Left lung (tissue), 10 donors: ENCODE measurements around the gene DNAH9. TPM values are rescaled to one million over a fixed set of nuclear protein-coding genes. Genes with fewer than 3 reads are reported as not detected.

Experiments
- ATAC-seq: fragments of 200-7000 bp; cut with Tn5 transposase; one replicate; pipeline ENCODE4 v1.9.1; 2020; ENCODE audit warnings: moderate library complexity
- DNase-seq, 4 donors: peaks; one replicate each; pipeline ENCODE4 v3.0.0-alpha.2; 2013 to 2020
- H3K27ac ChIP-seq, 2 donors: fragments of 200-600 bp; sonication (generic) in 1 of 2; one replicate each; pipeline versions ENCODE4 v1.5.0 to v1.8.0; 2020 to 2021
- H3K27me3 ChIP-seq, 2 donors: fragments of 200-600 bp; sonication (generic) in 1 of 2; one replicate each; pipeline versions ENCODE4 v1.5.0 to v1.8.0; 2020 to 2021
- H3K36me3 ChIP-seq, 2 donors: fragments of 200-600 bp; sonication (generic) in 1 of 2; one replicate each; pipeline versions ENCODE4 v1.5.0 to v1.8.0; 2020 to 2021
- H3K4me1 ChIP-seq, 2 donors: fragments of 200-600 bp; one replicate each; pipeline ENCODE4 v1.8.0; 2021
- H3K4me3 ChIP-seq, 2 donors: fragments of 200-600 bp; sonication (generic) in 1 of 2; one replicate each; pipeline versions ENCODE4 v1.5.0 to v1.8.0; 2020 to 2021; ENCODE audit warnings: mild to moderate bottlenecking in 1 of 2
- H3K9me3 ChIP-seq, 2 donors: fragments of 200-600 bp; sonication (generic) in 1 of 2; one replicate each; pipeline versions ENCODE4 v1.5.0 to v1.8.0; 2020 to 2021
- CTCF ChIP-seq, 2 donors: fragments of 200-600 bp; sonication (generic) in 1 of 2; IDR thresholded peaks; one replicate each; pipeline versions ENCODE4 v1.5.0 to v1.8.0; 2021; ENCODE audit warnings: antibody characterized with exemption in 2 of 2
- intact Hi-C, 2 donors: fragments of 100-400 bp; cut with DNase I; formaldehyde crosslinking; loops; one replicate each; pipeline versions ENCODE4 v1.11.2 to v1.14.2; 2022
- polyA plus RNA-seq, 6 donors: library from polyadenylated mRNA; unstranded; fragments of 120-200 nt; gene quantifications; one replicate each; pipeline ENCODE4 v1.2.1, GENCODE V29; 2013; ENCODE audit not compliant: insufficient read length in 6 of 6
- total RNA-seq, 2 donors: library from RNA; stranded (reverse); fragmentation: NEBNext Ultra II Directional; extraction: Animal tissue kit (Norgen Biotek cat#: 25700); gene quantifications; one replicate each; pipeline ENCODE4 v1.2.1, GENCODE V29; 2021
- donor health status: DM: no; HTN: yes; CAD: no.
- donor health status: DM: no; HTN: no; CAD: no.

DNAH9 gene
- total and polyA plus RNA-seq, 8 donors, result 0.38 to 12.0 (median 7.5) TPM

GRCh38 chr17:11921296-11921695, 323.0 kb downstream of the DNAH9 start:
- Histone ChIP-seq H3K36me3 (no peaks in the 10 kb centered on the region), H3K27me3 (no peaks in the 10 kb centered on the region), H3K4me1 (no peaks in the 10 kb centered on the region), H3K9me3 (no peaks in the 10 kb centered on the region), H3K4me3 (no peak overlapping the region), H3K27ac (no peak overlapping the region)
- DNase-seq, result no peak
- intact Hi-C loops, result loop anchor here in 1 of 2 donors (10.0 kb wide), 1 partner anchor 46 kb away; no protein-coding TSS in a partner anchor
- no peak for ATAC-seq
- no peak for TF ChIP-seq CTCF (IDR thresholded peaks at IDR 0.05)

DNA sequence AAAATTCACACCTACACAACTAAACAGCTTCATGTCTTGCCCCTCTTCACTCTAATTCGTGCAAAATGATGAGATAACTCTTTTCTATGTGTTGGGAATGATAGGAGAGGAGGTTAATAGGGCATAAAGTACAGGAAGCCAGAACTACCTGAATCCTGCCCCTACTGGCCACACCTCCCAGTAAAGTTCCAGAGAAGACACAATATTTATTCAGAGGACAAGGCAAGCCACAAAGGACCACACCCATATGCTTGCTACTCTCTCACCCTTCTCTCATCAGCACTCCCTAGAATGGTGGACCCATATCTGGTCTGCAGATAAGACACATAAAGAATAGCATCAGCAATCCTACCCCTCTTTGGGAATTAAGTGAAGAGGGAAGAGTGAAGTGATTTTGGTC, 324.4 kb downstream of the DNAH9 start:
- Histone ChIP-seq H3K27ac (no peak overlapping the region), H3K27me3 (no peaks in the 10 kb centered on the region), H3K4me1 (no peaks in the 10 kb centered on the region), H3K36me3 (no peaks in the 10 kb centered on the region), H3K4me3 (no peak overlapping the region), H3K9me3 (no peaks in the 10 kb centered on the region)
- ATAC-seq (no peak), DNase-seq (no peak)
- no peak for TF ChIP-seq CTCF (IDR thresholded peaks at IDR 0.05)
- intact Hi-C loops, result loop anchor here in 1 of 2 donors (10.0 kb wide), 1 partner anchor 48 kb away; no protein-coding TSS in a partner anchor

DNA sequence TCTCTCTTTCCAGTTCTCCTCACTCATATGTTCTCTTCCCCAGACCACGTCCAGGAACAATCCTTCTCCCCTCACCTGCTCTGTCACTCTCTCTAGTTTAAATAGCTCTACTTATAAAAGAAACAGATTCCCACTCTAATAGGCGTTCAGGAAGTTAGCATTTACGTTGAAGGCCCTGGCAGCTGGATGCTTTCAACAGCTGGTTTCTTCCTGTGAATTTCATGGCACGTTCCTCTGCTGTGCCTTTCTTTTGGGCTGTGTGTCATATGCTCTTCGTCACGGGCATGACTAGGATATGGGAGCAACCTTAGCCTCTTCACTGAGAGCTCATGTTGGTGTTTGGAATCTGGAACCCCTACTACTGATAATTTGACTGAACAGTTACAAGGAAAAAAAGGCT, 325.8 kb downstream of the DNAH9 start:
- no peak for TF ChIP-seq CTCF (IDR thresholded peaks at IDR 0.05)
- DNase-seq (no peak), ATAC-seq (no peak)
- Histone ChIP-seq H3K9me3 (no peaks in the 10 kb centered on the region), H3K4me3 (no peak overlapping the region), H3K36me3 (no peaks in the 10 kb centered on the region), H3K27ac (no peak overlapping the region), H3K4me1 (no peaks in the 10 kb centered on the region), H3K27me3 (no peaks in the 10 kb centered on the region)
- intact Hi-C loops, result loop anchor here in 1 of 2 donors (10.0 kb wide), 1 partner anchor 49 kb away; no protein-coding TSS in a partner anchor

DNA sequence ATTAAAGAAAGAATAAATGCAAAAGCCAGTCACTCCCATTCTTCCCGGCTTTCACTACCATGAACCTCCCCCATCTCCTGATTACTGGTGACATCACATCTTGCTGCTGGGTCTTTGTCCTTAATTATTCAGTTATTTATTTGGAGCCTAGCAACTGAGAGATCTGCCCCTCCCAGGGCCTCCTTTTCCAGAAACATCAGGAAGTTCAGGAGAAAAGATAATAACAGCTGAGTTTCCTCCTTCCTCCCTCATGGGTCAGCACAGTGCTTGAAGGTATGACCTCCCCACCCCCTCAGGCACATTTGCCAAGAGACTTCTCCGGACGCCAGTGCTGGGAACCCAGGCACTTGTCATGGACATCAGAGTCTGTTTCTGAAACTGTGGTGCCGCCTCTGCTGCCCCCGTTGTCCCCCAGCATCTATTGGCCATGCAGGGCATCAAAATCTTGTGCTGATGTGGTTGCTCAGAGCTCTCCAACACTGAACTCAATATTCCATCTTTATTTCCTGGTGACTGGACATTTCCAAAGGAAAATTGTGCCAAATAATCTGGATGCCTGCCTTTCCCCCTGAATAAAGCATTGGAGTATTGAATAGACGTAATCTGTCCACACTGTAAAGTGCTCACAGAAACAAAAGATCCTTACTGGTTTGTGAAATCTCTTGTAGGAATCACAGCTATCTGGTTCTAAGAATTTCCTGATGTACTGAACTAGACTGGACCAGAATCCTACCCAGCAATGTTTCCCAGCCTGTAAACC, 327.2 kb downstream of the DNAH9 start:
- peak in 1 of 4 donors; percentile 14 for DNase-seq
- no peak overlapping the region for H3K27ac ChIP-seq

More for the DNA sequence above, 327.2 kb downstream of the DNAH9 start:
- Histone ChIP-seq H3K36me3 (no peaks in the 10 kb centered on the region), H3K27me3 (no peaks in the 10 kb centered on the region), H3K4me1 (no peaks in the 10 kb centered on the region), H3K4me3 (no peak overlapping the region), H3K9me3 (no peaks in the 10 kb centered on the region)
- TF ChIP-seq CTCF (IDR thresholded peaks at IDR 0.05), result no peak
- intact Hi-C loops, result loop anchor here in 1 of 2 donors (10.0 kb wide), 1 partner anchor 51 kb away; no protein-coding TSS in a partner anchor
- ATAC-seq, result no peak
